Activated naive CD4-positive, alpha-beta T cell treated with anti-CD3 and anti-CD28 coated beads, Interleukin-2, amount 50 U/mL, for 24 hours (primary cell): ENCODE measurements around the gene KRT9.
A peak's percentile ranks its signal among the peaks of the same experiment; 100 is the strongest.

Source experiments
- H3K27ac Mint-ChIP-seq: one replicate; pipeline ENCODE4 v1.8.0; 2021; ENCODE audit warnings: mild to moderate bottlenecking, mixed read lengths
- H3K27me3 Mint-ChIP-seq: one replicate; pipeline ENCODE4 v1.8.0; 2021; ENCODE audit warnings: mixed read lengths
- H3K36me3 Mint-ChIP-seq: one replicate; pipeline ENCODE4 v1.8.0; 2021; ENCODE audit warnings: mixed read lengths
- H3K4me1 Mint-ChIP-seq: one replicate; pipeline ENCODE4 v1.8.0; 2021; ENCODE audit warnings: mixed read lengths
- H3K4me3 Mint-ChIP-seq: one replicate; pipeline ENCODE4 v1.8.0; 2021; ENCODE audit warnings: mild to moderate bottlenecking, mixed read lengths
- H3K9me3 Mint-ChIP-seq: one replicate; pipeline ENCODE4 v1.8.0; 2021; ENCODE audit warnings: mixed read lengths

KRT9 gene

DNA sequence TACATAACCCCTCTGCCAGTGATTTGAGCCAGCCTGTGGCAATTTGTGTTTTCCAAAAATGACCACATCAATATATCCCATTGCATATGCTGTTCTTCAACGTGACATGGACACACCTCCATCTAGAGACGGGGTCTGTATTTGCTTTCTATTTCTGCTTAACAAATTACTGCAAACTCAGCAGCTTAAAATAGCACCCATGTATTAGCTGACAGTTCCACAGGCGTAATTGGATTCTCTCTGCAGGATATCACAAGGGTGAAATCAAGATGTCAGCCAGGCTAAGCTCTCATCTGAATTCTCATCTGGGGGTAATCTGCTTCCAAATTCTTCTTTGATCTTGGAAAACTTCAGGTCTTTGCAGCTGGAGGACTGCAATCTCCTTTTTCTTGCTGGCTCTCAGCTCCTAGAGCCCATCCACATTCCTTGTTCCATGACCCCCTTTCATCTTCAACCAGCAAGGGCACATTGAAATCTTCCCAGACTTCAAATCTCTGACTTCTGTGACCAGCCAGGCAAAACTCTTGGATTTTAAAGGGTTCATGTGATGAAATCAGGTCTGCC is 8.2 kb downstream of the KRT9 start:
- Mint-ChIP-seq H3K9me3 (no peaks in the 10 kb centered on the region), H3K4me1 (peaks cover 17% of the 10 kb centered on the region), H3K27me3 (peaks cover 4% of the 10 kb centered on the region), H3K27ac (no peak overlapping the region), H3K4me3 (no peak overlapping the region), H3K36me3 (no peaks in the 10 kb centered on the region)

- Mint-ChIP-seq H3K36me3 (peaks cover 2% of the 10 kb centered on the region), H3K4me1 (peaks cover 6% of the 10 kb centered on the region), H3K4me3 (no peak overlapping the region), H3K27me3 (peaks cover 11% of the 10 kb centered on the region), H3K9me3 (no peaks in the 10 kb centered on the region), H3K27ac (no peak overlapping the region)
Observed at GRCh38 chr17:41561554-41561953, 10.3 kb downstream of the KRT9 start.

DNA sequence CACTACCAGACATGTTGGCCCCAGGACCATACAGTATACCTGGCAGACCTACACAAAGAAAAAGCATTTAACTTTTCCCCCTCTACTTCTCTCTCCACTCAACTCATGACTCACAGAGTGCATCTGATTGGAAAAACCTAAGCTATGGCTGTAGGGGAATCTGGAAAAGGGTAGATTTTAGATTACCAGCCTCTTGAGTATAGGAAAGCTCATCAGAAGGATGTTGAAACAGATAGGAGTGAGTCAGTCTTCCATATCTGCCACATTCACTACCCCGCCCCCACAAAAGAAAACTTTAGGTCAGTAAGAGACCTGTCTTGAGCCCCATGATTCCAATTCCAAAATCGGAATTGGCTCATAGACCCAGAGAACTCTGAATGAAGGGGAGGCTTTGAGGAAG is 12.3 kb downstream of the KRT9 start:
- Mint-ChIP-seq H3K9me3 (no peaks in the 10 kb centered on the region), H3K27ac (no peak overlapping the region), H3K4me1 (no peaks in the 10 kb centered on the region), H3K36me3 (peaks cover 2% of the 10 kb centered on the region), H3K4me3 (no peak overlapping the region), H3K27me3 (peaks cover 11% of the 10 kb centered on the region)

GRCh38 chr17:41556931-41557330 is 14.9 kb downstream of the KRT9 start:
- Mint-ChIP-seq H3K4me3 (no peak overlapping the region), H3K27ac (no peak overlapping the region), H3K36me3 (peaks cover 2% of the 10 kb centered on the region), H3K4me1 (no peaks in the 10 kb centered on the region), H3K9me3 (no peaks in the 10 kb centered on the region), H3K27me3 (peaks cover 10% of the 10 kb centered on the region)

DNA sequence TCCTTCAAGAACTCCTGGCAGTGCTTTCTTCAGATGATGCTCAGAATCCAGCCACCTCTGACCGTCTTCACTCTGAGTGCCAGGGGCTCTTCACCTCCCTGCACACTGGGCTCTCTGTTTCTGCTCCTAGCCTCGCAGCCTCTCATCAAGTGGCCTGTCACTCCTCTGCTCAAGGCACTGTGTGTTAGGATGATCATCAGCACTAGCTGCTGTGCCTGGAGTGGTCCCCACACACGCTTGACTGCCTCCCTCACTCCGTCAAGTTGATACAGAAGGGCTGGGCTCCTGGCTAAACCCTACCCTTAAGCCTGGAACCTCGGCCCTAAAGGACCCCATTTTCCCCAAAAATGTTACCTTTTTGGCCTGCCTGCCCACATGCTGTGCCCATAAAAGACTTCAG is 15.6 kb downstream of the KRT9 start:
- Mint-ChIP-seq H3K36me3 (peaks cover 2% of the 10 kb centered on the region), H3K27ac (no peak overlapping the region), H3K4me1 (no peaks in the 10 kb centered on the region), H3K4me3 (no peak overlapping the region), H3K9me3 (no peaks in the 10 kb centered on the region), H3K27me3 (peaks cover 10% of the 10 kb centered on the region)

DNA sequence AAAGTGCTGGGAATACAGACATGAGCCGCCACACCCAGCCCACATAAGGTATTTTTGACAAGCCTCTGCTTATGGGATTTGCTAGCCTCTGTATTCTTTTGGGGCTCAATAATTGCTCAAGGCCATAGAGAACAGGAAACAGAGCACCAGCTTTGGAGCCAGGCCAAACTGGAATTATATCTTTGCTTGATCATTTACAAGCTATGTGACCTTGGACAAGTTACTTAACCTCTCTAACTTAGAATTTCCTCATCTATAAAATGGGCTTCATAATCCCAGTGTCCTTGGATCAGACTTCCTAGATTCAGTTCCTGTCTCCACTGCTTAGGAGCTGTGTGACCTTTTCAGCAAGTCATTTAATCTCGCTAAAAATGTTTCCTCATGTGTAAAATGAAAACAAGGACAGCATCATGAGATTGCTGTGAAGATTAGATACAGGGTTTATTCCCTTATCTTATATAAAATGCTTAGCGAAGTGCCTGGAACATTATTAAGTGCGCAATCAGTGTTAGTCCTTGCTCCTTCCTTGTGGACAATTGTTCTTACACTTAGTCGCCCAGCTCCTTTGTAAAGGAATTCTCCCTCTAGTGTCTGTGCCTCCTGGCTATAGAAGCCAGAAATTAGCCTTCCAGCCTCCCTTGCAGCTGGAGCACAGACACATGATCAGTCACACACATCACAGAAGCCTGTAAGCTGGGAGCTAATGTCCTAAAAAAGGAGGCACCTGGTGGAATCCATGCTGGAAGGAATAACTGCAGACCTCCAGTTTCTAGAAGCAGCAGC is 16.6 kb downstream of the KRT9 start:
- H3K36me3 Mint-ChIP-seq, result peaks cover 2% of the 10 kb centered on the region
- H3K9me3 Mint-ChIP-seq, result no peaks in the 10 kb centered on the region
- no peaks in the 10 kb centered on the region for H3K4me1 Mint-ChIP-seq
- H3K27me3 Mint-ChIP-seq, result peaks cover 10% of the 10 kb centered on the region
- H3K27ac Mint-ChIP-seq, result no peak overlapping the region
- H3K4me3 Mint-ChIP-seq, result no peak overlapping the region

- no peaks in the 10 kb centered on the region for H3K9me3 Mint-ChIP-seq
- peaks cover 8% of the 10 kb centered on the region for H3K27me3 Mint-ChIP-seq
- H3K27ac Mint-ChIP-seq, result no peak overlapping the region
- peaks cover 2% of the 10 kb centered on the region for H3K36me3 Mint-ChIP-seq
- H3K4me1 Mint-ChIP-seq, result peaks cover 6% of the 10 kb centered on the region
- H3K4me3 Mint-ChIP-seq, result no peak overlapping the region
Observed at GRCh38 chr17:41553987-41554680, 17.7 kb downstream of the KRT9 start.

DNA sequence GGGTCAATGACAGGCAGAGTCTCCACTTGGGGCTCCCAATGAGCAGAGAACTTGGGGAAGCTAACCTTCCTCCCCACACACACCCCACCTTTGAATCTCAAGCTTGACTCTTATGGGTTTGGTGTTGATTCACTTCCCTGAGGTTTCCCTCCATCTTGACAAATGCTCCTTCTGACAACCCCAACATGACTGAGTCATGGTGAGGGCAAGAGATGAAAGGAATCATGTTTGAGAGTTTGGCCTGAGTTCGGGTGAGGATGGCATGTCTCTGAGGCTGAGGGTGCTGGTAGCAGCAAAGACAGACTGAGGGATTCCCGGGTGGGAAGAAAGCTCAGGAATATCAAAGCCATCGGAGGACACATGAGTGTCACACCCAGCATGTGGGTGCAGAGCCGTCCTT is 18.7 kb downstream of the KRT9 start:
- Mint-ChIP-seq H3K4me1 (peaks cover 14% of the 10 kb centered on the region), H3K4me3 (no peak overlapping the region), H3K27ac (no peak overlapping the region), H3K9me3 (no peaks in the 10 kb centered on the region), H3K36me3 (peaks cover 2% of the 10 kb centered on the region), H3K27me3 (peaks cover 5% of the 10 kb centered on the region)

DNA sequence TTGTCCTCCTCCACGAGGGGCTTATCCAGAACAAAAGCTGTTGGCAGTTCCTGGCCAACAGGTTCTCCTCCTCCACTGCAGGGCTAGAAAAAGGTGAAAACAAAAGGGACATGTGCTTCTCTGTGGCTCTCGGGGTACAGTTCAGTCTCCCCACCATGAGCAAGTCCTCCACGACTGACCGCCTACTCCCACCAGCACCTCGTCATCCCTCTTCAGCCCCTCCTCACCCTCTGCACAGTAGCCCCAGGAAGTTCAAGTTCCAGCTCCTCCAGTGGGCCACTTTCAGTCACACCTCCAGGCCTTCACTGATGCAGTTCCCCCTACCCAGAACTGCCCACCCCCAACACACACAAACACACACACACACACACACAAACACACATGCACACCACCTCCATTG is 19.4 kb downstream of the KRT9 start:
- H3K4me1 Mint-ChIP-seq, result peaks cover 19% of the 10 kb centered on the region
- no peaks in the 10 kb centered on the region for H3K36me3 Mint-ChIP-seq
- peaks cover under 1% of the 10 kb centered on the region for H3K27me3 Mint-ChIP-seq
- H3K9me3 Mint-ChIP-seq, result no peaks in the 10 kb centered on the region
- no peak overlapping the region for H3K4me3 Mint-ChIP-seq
- H3K27ac Mint-ChIP-seq, result no peak overlapping the region

GRCh38 chr17:41551365-41551764 is 20.5 kb downstream of the KRT9 start:
- Mint-ChIP-seq H3K27ac (no peak overlapping the region), H3K36me3 (no peaks in the 10 kb centered on the region), H3K4me1 (peaks cover 19% of the 10 kb centered on the region), H3K4me3 (no peak overlapping the region), H3K27me3 (no peaks in the 10 kb centered on the region), H3K9me3 (no peaks in the 10 kb centered on the region)

- Mint-ChIP-seq H3K9me3 (no peaks in the 10 kb centered on the region), H3K36me3 (no peaks in the 10 kb centered on the region), H3K27me3 (no peaks in the 10 kb centered on the region), H3K4me1 (peaks cover 19% of the 10 kb centered on the region), H3K4me3 (no peak overlapping the region), H3K27ac (no peak overlapping the region)
Observed at GRCh38 chr17:41549596-41550039, 22.2 kb downstream of the KRT9 start.

DNA sequence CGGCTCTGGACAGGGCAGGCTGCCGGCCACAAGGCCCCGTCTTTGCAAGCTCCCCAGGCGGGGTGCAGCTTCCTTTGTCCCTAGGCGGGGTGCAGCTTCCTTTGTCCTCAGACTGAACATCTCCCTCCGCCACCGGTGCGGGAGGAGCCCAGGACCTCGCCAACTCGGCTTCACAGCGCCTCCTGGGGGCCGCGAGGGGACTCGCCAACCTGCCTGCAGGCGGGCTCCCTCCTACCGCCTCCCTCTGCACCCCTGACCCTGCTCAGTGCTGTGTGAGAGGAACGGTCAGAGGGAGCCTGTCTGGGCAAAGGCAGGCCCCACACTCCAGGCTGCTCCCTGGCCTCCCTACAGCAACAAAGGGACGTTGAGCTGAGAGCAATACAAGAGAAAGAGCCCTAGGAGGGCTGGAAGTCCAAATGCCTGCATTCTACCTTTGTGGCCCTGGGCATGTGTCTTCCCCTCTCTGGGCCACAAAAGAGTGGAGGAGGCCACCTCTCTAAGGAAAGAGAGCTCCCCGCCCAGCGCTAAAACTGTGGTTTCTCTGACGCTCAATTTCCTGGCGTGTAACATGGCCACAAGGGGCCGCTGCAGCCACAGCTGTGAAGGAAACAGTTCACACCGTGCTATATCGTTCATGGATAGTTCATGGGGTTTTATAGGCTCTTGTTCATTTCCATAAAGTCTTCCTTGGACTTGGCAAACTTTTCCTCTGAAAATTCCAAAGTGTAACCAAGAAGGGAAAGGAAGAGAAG is 22.8 kb downstream of the KRT9 start:
- H3K27me3 Mint-ChIP-seq, result no peaks in the 10 kb centered on the region

GRCh38 chr17:41547921-41548843 is 23.7 kb downstream of the KRT9 start:
- Mint-ChIP-seq H3K27ac (no peak overlapping the region), H3K4me1 (peaks cover 19% of the 10 kb centered on the region), H3K27me3 (no peaks in the 10 kb centered on the region), H3K4me3 (no peak overlapping the region), H3K36me3 (no peaks in the 10 kb centered on the region), H3K9me3 (no peaks in the 10 kb centered on the region)

More for the DNA sequence above, 22.8 kb downstream of the KRT9 start:
- H3K27ac Mint-ChIP-seq, result no peak overlapping the region
- H3K4me1 Mint-ChIP-seq, result peaks cover 19% of the 10 kb centered on the region
- H3K4me3 Mint-ChIP-seq, result peak overlapping the region; percentile 67
- no peaks in the 10 kb centered on the region for H3K36me3 Mint-ChIP-seq
- H3K9me3 Mint-ChIP-seq, result no peaks in the 10 kb centered on the region

DNA sequence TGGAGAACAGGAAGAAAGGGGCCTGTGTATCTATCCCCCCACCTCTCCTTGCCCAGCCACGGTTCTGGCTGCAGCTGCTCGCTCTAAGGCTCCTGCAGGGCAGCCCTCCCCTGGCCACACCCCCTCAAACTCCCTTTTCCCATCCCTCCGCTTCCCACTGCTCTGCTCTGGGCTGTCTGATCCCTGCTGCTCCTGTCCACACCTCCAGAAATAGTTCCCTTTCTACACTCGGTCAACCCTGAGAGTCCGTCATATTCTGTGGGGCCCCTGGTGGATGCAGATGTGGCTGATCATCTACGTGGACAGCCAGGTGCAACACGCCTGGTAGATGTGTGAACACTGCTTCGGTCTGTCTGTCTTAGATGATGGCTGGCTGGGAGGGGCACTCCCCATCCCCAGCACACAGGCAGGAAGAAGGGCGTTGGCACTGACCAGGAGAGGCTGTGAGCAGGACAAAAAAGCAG is 24.4 kb downstream of the KRT9 start:
- Mint-ChIP-seq H3K4me1 (peaks cover 19% of the 10 kb centered on the region), H3K36me3 (no peaks in the 10 kb centered on the region), H3K4me3 (no peak overlapping the region), H3K27ac (peak overlapping the region; percentile 66), H3K27me3 (no peaks in the 10 kb centered on the region), H3K9me3 (no peaks in the 10 kb centered on the region)

DNA sequence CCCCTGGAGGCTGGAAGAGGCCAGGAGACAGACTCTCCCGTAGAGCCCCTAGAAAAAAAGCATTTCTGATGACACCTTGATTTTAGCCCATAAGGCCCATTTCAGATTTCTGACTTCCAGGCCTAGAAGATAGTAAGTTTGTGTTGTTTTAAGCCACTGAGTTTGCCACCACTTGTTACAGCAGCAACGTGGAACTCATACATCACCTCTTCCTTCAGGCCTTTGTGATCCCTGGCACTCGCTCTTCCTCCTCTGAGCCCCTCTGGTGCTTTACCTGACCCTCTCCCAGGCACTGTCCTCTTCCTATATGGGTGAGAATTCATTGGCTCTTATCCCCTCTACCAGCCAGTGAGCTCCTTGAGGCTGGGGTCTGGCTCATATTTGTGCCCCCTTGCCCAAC is 25.0 kb downstream of the KRT9 start:
- Mint-ChIP-seq H3K9me3 (no peaks in the 10 kb centered on the region), H3K4me3 (no peak overlapping the region)

More for the DNA sequence above, 25.0 kb downstream of the KRT9 start:
- H3K27me3 Mint-ChIP-seq, result no peaks in the 10 kb centered on the region
- H3K4me1 Mint-ChIP-seq, result peaks cover 19% of the 10 kb centered on the region
- H3K27ac Mint-ChIP-seq, result no peak overlapping the region
- no peaks in the 10 kb centered on the region for H3K36me3 Mint-ChIP-seq
